ENCODE results near the gene SLC24A3.

SLC24A3 gene

DNA sequence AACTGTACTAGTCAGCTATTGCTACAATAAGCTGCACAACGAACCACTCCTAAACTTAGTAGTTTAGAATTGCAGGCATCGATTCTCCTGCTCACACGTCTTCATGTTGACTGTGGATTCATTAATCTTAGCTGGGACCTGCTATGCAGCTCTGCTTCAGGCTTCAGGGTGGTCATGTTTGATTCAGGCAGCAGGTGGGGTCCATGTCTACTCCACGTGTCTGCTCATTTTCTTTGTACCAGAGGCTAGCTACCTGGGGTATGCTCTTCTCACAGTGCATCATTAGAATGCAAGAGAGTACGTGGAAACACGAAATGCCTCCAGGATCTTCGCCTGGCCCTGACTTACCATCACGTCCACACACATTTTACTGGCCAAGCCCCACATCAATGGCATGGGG is 481.1 kb downstream of the SLC24A3 start:
- DNase-seq (ENCODE audit: low read depth in 2 of 2, low spot score in 1 of 2): no peak

DNA sequence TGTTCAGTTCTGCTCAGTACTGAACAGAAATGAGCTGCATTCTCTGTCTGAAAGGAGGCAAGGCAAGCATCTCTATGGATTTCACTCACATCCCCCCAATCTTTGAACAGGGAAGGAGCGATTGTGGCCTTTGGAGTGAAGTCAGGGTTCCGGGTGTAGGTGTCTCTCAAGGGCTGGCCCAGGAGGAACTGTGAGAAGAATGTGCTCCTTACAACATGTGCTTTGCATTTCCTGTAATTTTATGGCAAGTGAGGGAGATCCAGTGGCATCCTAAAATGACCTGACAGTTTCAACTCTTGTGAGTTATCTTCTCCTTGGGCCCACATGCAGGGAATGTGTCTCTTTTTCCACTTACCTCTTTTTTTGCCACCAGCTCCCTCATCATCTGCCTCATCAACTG is 482.6 kb downstream of the SLC24A3 start:
- DNase-seq (ENCODE audit: low read depth in 2 of 2, low spot score in 1 of 2): no peak

DNA sequence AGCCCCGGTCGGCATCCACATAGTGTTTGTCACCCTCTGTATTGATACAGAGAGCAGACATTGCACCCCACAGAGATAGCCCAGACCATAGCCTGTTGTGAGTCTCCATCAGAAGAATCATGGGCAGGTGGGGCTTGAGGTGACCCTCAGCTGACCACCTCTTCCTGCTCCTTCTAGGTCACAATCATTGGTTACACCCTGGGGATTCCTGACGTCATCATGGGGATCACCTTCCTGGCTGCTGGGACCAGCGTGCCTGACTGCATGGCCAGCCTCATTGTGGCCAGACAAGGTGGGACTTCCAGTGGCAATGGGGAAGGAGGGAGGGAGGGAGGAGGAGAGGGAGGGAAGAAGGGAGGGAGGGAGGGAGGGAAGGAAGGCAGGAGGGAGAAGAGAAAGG is 484.2 kb downstream of the SLC24A3 start:
- no peak for DNase-seq (ENCODE audit: low read depth in 2 of 2, low spot score in 1 of 2)

DNA sequence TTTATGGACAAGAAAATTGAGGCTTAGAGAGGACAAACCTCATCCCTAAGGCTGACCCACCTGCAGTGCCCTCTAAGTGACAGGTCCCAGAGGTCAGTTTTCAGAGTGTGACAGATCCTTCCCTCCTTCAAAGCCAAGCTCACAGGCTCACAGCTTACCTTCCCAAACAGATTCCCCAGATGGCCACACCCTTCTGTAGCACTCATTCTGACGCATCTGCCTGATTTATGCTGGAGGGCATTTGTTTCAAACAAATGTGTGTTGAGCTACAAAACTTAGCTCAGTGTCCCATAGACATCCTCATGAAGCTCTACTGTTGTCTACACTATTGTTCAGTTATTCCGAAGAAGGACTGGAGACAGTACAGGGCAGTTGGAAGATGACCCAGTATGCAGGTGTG is 485.0 kb downstream of the SLC24A3 start:
- DNase-seq (ENCODE audit: low read depth in 2 of 2, low spot score in 1 of 2): no peak

DNA sequence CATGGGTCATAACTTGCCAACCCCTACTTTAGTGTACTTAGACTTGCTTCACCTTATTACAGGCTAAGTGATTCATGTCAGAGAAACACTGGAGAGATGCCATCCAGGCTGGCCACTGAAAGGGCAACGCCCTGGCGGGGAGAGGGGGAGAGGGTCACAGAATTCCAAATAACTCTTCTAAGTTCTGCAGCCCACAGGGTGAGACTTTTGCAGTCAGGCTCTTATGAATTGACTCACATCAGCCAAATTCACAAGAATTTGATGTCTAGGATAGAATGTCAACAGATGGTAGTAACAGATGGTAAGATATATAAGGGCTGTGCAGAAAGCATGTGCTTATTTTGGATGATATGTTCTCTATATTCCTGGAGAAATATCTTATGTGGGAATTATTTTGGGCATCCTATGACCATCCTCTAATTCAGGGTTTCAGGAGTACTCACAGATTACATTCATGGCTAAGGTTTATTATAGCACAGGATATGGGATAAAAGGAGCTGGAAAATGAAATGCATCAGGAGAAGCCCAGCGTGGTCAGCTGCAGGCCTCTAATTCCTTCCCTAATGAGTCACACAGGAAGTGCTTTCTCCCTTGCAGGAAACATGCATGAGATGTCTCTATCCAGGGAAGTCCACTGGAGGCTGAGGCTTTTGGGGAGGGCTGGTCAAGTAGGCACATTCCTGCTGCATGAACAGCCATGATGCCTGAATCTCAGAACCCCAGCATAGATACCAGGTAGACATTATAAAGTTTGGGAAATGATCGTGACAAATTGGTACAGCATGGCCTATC is 486.9 kb downstream of the SLC24A3 start:
- DNase-seq (ENCODE audit: low read depth in 2 of 2, low spot score in 1 of 2): no peak

DNA sequence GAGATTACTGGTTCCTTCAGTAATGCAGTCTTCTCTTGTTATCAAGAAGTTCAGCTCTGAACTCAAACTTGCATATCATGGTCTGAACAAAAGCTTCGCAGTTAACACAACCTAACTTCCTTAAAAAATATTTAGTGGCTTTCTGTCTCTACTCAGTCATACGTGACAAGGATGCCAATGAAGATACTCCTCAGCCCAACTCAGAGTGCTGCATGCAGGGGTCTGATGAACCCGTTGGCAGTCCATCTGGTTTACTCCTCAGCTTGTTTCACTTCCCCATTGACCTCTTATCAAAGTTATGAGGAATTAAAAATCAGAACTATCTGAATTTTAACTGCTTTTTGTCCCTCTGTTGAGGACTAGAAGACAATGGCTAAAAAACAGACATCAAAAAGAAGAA is 489.0 kb downstream of the SLC24A3 start:
- DNase-seq (ENCODE audit: low read depth in 2 of 2, low spot score in 1 of 2): no peak

DNA sequence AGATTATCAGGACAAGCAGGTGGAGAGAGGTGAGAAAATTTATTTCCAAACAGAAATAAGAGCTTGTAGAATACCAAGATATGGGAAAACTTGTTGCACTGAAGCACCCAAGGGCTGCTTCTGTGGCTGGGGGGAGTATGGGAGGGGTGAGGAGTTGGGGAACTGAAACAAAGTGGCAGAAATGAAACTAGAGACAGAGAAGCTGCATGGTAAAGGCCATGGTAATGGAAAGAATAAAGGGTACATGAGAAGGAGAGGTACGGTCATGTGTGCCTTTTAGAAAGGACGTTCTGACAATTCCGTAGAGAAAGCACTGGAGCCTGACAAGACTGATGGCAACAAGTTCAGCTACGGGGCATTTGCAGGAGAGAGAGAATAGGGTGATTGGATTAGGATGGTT is 494.0 kb downstream of the SLC24A3 start:
- no peak for DNase-seq (ENCODE audit: low read depth in 2 of 2, low spot score in 1 of 2)

DNA sequence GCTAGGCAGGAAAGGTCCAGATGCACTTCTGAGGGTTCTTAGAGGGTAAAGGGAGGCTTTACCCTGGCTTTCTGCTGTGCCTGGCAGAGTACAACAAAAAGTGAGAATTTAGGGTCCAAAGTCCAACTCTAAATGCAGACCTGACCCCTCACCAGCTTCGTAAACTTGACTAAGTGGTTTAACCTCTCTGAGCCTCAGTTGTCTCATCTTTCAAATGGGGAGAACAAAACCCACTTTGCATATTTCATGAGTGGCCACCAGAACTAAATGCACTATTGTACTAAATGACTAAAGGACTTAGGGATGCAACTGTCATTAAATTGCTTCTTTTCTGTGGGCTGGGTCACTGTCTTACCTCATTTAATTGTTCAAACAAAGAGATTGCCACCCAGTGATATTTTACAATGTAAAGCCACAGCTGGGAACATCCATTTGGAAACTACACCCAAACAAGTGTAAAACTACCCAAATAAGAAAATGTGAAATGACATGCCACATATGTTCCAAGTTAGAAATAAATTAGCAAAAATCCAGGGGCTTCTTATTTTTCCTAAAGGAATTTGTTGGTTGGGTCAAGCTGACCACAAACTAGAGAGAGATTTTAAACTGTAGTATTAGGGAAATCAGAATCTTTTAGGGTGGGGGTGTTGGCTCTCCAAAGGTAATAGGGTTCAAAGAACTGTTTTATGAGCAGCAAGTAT is 497.3 kb downstream of the SLC24A3 start:
- no peak for DNase-seq (ENCODE audit: low read depth in 2 of 2, low spot score in 1 of 2)

DNA sequence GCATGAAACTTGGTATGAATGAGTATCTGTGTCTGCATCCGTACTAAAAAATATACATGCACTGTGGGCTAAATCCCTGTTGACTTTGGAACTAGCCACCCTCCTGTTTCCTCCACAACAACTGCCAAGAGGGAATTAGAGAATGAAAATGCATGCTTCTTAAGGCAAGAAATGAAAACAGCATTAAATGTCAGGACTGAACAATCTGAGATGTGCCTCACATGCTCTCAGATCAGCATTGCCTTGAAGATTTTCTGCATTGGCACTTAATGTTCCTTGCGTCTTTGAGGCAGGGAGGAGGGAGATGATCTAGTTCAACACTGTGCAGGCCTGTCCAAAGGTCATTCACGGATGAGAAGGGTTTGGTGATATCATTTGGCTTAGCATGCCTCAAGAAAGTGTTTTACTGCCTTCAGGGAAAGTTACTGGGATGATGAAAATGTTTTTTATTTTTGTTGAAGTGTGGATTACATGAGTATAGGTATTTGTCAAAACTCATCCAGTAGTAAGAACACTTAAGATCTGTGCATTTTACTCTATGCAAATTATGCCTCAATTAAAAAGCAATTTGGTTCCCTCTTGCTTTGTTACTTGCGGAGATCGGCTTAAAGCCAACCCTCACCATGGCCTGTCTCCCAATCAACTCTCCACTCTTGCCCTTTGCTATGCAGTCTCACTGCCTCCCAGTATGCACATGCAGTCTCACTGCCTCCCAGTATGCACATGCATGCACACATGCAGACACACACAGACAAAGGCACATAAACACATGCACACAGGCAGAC is 498.1 kb downstream of the SLC24A3 start:
- no peak for DNase-seq (ENCODE audit: low read depth in 2 of 2, low spot score in 1 of 2)

DNA sequence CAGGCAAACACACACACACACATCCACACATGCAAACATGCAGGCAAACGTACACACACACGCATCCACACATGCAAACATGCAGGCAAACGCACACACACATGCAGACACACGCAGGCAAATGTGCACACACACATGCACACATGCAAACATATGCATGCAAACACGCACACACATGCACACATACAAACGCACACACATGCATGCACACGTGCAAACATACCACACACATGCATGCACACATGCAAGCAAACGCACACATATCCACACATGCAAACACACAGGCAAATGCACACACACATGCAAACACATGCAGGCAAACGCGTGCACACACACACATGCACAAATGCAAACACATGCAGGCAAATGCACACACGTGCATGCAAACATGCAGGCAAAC is 498.7 kb downstream of the SLC24A3 start:
- DNase-seq (ENCODE audit: low read depth in 2 of 2, low spot score in 1 of 2): no peak

DNA sequence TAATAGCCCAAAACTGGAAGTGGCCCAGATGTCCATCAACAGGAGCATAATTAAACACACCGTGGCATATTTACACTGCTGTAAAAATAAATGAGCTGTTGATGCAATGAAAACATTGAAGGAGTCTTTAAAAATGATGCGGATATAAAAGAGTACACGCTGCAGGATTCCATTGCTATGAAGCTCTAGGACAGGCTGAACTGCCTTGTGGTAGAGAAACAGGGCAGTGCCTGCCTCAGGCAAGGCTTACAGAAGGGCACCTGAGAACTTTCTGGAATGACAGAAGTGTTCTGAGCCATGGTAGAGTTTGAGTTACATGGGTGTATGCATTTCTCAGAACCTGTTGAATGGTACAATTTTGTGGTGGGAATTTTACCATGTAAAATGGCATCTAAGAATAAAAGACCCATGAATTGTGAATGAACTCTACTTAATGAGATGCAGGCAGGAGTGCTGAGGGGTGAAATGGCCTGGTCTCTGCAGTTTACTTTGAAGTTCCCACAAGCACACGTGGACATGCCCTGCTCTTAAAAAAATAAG is 500.3 kb downstream of the SLC24A3 start:
- no peak for DNase-seq (ENCODE audit: low read depth in 2 of 2, low spot score in 1 of 2)

DNA sequence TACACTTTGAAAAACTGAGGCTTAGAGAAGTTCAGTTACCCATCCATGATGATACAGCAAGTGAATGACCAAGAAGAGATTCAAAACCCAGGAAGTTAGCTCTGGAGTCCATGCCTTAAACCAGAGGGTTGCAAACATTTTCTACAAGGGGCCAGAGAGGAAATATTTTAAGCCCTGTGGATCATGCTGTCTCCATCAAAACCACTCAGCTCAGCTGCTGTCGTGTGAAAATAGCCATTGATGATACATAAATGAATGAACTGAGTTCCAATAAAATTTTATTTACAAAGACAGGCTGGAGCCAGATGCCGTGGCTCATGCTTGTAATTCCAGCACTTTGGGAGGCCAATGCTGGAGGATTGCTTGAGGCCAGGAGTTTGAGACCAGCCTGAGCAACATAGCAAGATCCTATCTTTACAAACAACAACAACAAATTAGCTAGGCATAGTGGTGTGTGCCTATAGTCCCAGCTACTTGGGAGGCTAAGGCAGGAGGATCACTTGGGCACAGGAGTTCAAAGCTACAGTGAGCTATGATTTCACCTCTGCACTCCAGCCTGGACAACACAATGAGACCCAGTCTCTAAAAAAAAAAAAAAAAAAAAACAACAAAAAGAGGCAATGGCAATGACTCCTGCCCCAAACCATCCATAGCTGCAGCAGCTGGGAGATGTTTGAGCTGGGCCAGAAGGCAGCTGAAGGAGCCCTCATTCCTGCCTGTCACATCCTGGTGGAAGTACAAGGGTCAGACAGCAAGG is 501.6 kb downstream of the SLC24A3 start:
- no peak for DNase-seq (ENCODE audit: low read depth in 2 of 2, low spot score in 1 of 2)

DNA sequence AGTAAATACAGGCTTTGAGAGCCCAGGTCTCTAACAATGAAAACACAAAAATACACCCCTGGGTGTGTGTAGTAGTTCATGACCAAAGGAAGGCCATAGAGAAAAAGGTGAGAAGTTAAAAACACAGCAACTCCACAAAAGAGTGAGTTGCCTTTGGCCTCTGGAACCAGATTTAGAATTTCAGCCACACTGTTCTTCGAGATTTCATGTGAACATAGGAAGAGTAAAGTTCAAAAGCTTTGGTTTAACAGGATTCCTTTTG is 502.1 kb downstream of the SLC24A3 start:
- DNase-seq (ENCODE audit: low read depth in 2 of 2, low spot score in 1 of 2): no peak

DNA sequence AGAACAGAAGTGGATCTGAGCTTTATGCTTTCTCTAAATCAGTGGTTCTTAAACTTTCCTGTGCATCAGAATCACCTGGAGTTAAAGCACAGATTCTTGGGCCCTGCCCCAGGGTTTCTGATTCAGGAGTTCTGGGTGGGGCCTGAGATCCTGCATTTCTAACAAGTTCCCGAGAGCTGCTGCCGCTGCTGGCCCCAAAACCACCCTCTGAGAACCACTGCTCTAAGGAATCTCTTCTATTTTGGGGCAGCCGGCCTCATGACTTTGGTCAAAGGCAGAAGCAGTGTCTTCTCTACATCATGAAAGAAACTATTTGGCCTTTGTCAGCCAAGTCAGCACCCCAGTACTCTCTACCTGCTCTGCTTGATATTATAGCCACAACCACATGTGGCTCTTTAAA is 503.5 kb downstream of the SLC24A3 start:
- DNase-seq (ENCODE audit: low read depth in 2 of 2, low spot score in 1 of 2): no peak

DNA sequence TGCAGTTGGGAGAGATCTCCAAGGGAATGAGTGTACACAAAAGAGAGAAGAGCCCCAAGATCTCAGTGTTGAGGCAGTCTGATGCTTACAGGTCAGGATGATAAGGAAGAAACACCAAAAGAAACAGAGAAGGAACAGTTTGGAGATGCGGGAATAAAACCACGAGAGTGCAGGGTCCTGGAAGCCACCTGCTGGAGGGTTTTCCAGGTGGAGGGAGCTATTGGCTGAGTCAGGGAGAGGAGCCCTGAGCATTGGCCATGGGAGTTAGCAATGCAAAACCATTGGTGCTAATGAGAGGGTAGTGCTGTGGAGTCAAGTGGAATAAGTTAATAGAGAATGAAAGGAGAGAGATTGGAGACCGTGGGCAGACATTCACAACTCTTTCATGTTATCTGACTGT is 506.4 kb downstream of the SLC24A3 start:
- no peak for DNase-seq (ENCODE audit: low read depth in 2 of 2, low spot score in 1 of 2)

DNA sequence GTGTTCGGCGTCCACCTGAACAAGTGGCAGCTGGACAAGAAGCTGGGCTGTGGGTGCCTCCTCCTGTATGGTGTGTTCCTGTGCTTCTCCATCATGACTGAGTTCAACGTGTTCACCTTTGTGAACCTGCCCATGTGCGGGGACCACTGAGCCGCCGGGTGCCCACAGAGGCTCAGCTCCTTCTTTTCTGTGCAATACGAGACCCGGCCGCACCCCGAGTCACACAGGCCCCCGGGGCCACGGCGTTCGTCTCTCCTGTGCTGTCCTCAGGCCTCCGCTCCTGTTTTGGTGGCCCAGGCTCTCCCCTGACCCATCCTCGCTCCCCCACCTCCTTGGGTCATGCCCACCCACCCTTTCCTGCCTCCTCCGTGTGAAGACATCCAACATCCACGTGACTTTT is 508.5 kb downstream of the SLC24A3 start:
- no peak for DNase-seq (ENCODE audit: low read depth in 2 of 2, low spot score in 1 of 2)

DNA sequence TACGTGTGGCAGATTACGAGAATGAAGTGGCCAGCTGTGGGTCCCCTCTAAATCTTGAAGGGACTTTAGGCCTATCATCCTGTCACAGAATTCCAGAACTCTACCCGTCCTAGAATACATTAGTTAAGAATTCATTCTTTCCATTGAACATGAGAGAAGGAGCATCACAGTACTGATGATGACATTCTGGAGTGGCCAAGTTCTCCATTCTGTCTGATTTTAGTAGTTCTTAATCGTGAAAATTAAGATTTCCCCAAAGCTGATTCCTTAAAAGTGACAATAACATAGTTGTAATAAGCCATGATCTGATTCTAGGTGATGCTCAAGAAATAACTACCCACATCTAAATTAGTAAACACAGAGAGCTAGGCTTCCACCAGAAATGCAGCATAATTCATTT is 510.6 kb downstream of the SLC24A3 start:
- DNase-seq (ENCODE audit: low read depth in 2 of 2, low spot score in 1 of 2): no peak

DNA sequence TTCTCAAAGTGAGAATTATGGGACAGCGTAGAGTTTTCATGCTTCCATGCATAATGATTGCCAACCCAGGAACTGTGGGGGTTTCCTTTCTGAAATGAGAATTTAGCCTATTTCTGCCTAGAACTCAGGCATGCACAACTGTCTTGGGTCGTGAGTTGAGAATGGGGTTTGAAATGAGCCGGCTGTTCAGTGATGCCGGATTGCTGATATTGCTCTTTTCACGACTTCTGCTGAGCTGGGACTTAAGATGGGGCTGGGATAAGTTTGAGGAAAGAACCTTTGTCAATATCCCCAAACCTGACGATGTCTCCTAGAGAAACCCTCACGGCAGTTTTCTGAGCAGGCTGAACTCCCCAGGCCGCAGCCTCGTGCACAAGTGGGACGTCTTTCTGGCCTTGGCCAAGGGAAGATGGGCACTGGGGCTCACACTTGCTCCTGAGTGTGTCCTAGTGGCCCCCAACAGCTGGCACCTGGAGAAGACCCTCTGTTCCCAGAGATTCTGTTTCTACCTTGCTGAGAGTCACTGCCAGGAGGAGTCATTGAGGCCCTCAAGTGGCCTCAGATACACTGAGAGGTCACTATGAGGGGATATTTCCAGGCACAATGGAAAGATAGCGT is 511.5 kb downstream of the SLC24A3 start:
- no peak for DNase-seq (ENCODE audit: low read depth in 2 of 2, low spot score in 1 of 2)

DNA sequence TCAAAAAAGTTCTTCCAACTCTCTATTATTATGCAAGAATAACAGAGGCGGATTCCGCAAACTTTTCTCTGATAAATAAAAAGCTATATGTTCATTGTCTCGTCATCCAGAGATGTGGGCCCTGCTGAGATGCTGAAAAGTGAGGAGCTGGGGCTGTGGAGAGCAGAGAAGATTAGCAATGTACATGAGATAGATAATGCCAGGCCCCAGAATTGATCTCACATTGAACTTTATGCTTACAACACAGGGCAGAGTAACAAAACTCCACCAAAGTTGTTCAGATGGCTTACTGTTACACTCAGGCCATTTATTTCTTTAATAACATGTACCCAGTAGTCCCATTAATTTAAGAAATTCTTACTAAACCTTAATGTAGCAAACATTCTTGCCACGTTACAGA is 512.9 kb downstream of the SLC24A3 start:
- no peak for DNase-seq (ENCODE audit: low read depth in 2 of 2, low spot score in 1 of 2)

DNA sequence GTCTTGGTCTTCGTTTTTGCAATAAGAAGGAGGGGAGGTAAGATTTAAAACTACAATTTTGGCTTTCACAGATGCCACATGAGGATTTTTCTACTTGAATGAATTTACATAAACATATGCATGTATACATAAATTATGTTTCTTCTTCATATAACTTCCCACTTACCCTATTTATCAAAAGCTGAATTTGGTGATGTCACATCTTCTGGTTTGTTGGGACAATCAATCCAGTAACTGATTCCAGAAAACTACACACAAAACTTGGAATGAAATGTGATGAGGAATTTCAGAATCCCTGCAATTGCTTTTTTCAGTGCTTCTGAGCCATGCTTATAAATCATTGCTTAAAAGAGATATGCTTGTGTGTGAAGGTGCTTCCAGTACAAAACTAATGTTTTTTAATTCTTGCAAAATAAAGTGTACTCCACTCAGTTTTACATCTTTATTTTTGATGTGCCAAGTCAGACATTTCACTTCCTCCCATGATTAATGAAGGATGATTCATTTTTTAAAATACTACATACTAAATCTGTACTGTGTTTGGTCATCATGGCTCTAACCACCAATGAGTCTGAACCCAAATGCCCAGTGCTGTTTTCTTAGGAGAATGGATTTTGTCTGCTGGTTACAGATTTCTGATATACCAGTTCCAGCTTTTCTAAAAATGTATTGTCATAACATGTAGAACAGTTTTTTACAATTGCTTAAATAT is 513.5 kb downstream of the SLC24A3 start:
- no peak for DNase-seq (ENCODE audit: low read depth in 2 of 2, low spot score in 1 of 2)
